SKM-1 (cell line): Measurements from ENCODE around the gene IQSEC1.

ENCODE experiments used
- DNase-seq: peaks from one replicate; lab custom pipeline; 2025; ENCODE audit not compliant: unreplicated experiment; lab: John Stamatoyannopoulos, UW

Gene IQSEC1

DNA sequence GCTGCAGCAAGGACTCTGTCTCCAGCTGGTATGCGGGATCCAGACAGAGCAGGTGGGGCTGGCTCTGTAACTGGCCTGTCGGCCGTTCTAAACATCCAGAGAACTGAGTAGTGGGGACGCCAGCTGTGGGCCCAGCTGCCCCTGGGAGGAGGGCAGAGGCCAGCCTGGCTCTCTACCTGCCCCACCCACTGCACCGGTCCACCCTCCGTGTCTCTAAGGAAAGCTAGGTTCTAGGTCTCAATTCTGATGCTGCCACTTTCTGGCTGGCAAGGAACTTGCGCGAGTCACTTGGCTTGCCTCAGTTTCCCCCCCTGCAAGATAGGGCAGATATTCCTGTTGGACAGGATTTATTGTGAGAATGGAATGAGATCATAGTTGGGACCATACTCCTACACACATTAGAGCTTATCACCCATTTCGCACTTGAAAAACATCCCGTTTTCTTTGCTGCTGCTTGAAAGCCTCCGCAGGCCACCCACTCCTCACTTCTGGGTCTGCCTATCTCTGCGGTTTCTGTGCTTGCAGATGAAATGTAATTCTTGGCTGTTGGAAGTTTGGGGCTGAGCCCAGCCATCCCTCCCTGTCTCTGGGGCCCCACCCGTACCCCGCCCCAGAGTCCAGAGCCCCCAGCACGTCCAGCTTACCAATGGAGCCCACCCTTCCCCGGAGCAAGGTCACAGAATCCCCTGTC is 65.8 kb downstream of the IQSEC1 start:
- no peak for DNase-seq

DNA sequence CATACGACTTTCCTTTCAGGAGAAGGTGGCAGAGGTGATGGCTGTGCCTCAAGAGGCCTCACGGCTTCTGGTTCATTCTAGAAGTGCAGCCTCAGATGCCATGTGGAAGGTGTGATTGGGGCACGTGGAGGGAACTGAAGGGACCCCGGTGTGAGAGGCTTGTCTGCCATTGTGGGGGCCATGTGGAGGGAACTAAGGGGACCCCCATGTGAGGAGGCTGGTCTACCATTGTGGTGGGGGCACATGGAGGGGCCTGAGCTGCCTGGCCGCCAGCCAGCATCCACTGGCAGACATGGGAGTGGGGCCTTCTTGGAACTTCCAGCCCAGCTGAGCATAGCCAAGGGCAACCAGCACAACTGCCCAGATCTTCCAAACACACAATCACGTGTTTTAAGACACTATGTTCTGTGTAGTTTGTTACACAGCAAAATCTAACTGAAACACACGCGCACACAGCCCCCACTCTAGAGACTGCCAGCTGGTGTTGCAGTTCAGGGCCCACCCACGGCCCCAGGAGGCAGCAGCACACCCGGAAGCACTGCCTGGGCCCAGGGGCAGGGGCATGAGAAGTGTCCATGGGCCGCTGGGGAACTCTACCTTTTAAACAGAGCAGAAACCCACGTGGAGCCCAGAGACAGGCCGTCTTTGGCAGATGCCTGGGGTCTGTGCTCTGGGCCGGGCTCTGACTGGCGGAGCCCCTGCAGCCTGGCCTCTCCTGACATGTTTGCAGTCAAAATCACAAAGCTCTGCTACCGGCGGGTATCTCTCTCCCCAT is 66.8 kb downstream of the IQSEC1 start:
- no peak for DNase-seq

DNA sequence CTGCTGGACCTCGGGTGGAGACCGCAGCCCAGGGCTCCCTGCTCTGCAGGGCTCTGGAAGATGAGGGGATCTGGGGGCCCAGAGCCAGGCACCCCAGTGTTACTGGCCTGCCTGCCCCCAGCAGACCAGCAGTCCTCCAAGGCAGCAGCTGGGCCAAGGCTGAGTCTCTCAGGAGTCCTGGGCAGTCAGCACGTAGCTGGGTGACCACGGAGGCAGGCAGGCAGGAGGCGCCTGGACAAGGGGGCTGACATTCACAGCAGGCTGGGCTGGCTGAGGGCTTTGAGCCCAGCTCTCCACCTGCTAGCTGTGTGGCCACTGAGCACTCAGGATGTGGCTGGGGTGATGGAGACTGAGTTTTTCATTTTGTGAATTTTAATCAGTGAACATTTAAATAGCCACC is 67.9 kb downstream of the IQSEC1 start:
- no peak for DNase-seq

DNA sequence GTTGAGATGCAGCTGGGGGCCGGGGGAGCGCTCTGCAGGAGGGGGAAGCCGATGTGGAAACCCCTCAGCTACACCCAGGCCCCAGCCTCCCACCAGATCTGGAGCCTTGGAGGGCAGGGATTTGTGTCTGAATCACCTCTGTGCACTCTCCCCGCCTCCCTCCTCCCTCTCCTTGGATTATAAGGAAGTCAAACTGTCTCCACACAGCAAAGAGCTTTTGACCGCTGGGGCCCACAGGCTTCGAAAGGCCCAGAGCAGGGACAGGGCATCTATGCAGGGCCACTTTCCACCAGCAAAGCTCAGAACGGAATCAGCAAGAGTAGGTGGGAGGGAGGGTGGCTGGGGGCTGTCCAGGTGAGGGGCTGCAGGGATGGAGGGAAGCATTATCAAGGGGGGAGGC is 68.9 kb downstream of the IQSEC1 start:
- peak; percentile 29 for DNase-seq

DNA sequence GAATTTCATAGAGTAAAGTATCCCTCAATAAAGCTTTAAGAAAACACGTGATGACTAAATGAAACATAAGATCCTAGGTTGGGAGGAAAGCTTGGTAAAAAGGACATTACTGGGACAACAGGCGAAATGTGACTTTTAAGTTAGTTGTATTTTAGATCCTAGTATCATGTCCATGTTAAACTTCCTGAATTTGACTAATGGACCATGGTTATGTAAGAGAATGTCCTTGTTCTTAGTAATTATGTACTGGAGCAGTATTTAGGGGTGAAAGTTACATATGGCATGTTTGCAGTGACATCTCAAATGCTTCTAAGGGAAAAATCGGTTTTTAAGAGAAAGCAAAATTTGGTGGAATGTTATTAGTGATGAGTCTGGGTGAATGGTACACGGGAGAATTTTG is 69.6 kb downstream of the IQSEC1 start:
- no peak for DNase-seq

DNA sequence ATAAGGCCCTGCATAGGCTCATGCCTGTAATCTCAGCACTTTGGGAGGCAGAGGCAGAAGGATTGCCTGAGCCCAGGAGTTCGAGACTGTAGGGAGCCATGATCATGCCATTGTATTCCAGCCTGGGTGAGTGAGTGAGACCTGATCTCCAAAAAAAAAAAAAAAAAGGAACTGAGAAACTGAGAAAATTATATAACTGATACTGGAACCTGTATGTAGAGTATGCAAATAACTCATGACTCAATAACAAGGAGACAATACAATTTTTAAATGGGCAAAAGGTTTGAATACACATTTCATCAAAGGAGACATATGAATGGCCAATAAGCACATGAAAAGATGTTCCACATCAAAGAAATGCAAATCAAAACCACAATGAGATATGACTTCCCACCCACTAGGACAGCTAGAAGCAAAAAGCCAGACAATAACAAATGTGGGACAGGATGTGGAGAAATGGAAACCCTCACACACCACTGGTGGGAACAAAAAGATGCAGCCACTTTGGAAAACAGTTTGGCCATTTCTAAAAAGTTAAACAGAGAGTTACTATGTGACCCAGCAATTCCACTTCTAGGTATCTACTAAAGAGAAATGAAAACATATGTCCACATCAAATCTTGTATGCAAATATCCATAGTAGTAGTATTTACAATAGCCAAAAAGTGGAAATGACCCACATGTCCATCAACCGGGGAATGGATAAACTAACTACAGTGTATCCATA is 70.7 kb downstream of the IQSEC1 start:
- DNase-seq, result no peak

DNA sequence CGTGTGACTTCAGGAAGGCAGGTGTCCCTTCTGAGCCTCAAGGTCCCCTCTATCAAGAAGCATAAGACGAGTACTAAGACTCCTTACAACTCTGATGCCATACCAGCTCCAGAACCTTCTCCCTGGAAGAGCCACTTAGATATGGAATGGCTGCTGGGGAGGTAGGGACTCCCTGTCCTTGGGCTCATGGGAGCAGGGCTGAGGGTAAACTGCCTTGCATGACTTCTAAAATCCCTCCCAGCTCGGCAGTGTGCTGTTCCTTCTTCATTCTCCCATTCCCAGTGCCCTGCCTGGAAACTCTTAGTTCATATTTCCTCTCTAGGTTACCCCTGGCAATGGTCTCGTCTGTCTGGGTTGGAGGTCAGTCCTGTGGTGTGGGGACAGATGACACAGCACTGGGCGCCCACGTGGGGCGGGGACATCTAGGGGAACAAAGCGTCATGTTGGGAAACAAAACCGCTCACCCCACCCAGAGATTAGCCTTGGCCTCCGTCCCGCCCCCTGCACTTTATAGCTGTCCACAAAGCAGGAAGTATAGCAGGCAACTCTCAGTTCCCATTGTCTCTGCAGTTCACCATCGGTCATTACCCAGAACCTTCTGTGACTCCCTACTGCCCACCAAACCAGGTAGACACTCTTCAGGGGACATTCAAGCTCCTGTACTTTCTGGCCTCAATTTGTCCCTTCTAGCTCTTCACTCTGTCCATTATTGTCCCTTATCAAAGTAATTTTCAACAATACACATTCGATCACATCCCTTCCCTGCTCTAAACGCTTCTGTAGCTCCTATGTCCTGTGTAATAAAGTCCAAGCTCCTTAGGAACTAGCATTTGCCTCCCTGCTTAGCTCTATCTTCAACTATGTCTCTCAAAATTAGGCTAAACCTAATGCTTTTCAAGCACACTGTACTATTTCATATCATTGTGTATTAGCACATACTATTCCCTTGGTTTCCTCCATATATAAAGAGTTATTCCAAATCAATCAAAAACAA is 73.8 kb downstream of the IQSEC1 start:
- DNase-seq, result peak; percentile 96

DNA sequence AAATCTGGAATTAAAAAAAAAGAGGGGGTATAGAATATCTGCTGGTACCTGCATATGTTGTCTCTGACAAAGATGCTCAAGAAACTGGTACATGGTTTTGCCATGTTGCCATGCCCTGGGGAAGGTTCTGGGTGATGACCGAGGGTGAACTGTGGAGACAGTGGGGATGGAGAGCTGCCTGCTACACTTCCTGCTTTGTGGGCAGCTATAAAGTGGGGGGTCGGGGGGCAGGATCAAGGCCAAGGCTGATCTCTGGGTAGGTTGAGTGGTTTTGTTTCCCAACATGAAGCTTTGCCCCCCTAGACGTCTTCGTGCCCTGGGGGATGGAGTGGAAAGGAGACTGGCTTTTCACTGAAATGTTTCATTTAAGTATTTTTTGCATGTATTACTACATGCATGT is 74.6 kb downstream of the IQSEC1 start:
- DNase-seq, result no peak

DNA sequence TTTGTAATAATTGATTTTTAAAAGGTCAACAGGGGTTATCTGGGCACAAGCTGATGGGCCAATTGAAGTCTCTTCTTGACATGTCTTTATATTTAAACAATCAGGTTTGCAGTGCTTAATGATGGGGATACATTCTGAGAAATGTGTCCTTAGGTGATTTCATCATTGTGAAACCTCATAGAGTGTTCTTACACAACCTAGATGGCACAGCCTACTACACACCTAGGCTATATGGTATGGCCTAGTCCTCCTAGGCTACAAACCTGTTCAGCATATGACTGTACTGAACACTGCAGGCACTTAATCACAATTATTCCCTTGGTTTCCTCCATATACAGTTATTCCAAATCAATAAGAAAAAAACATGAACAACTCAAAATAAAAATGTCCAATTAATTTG is 75.8 kb downstream of the IQSEC1 start:
- DNase-seq, result no peak

DNA sequence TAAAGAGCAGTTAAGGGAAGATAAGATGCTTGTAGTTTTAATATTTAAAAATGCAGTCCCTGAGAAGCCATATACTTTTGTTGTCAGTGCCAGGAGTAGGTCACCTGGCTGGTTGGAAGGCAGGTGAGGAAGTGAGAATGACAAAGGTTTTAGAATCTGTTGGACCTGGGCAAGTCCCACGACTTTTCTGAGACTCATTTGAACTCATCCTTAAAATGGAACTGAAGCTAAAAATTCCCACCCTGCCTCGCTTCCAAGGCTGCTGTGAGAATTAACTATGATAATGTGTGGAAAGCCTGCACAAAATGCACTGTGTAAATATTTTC is 77.1 kb downstream of the IQSEC1 start:
- no peak for DNase-seq

DNA sequence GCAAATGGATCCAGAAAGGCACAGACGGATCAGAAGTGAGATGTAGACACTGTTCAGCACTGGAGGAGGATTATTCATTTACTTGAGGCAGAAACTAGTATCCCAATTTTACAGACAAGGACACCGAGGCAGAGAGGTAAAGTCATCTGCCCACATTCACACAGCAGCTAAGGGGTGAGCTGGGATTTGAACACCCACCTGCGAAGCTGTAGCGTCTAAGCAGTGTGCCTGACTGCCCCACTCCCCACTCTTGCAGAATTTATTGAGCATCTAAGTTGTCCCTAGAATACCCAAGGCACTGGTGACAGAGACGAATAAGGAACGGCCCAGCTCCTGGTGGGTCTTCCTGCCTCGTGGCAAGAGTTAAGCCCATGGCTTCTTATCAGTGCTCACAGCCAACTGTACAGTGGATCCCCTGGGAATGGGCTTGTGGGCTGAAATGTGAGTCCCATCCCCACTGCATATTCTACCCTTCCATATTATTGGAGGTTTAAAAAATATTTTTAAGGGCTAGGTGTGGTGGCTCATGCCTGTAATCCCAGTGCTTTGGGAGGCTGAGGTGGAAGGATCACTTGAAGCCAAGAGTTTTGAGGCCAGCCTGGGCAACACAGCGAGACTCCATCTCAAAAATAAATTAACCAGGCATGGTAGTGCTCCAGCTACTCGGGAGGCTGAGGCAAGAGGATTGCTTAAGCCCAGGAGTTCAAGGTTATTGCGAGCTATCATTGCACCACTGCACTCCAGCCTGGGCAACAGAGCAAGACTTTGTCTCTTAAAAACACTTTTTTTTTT is 77.6 kb downstream of the IQSEC1 start:
- no peak for DNase-seq

DNA sequence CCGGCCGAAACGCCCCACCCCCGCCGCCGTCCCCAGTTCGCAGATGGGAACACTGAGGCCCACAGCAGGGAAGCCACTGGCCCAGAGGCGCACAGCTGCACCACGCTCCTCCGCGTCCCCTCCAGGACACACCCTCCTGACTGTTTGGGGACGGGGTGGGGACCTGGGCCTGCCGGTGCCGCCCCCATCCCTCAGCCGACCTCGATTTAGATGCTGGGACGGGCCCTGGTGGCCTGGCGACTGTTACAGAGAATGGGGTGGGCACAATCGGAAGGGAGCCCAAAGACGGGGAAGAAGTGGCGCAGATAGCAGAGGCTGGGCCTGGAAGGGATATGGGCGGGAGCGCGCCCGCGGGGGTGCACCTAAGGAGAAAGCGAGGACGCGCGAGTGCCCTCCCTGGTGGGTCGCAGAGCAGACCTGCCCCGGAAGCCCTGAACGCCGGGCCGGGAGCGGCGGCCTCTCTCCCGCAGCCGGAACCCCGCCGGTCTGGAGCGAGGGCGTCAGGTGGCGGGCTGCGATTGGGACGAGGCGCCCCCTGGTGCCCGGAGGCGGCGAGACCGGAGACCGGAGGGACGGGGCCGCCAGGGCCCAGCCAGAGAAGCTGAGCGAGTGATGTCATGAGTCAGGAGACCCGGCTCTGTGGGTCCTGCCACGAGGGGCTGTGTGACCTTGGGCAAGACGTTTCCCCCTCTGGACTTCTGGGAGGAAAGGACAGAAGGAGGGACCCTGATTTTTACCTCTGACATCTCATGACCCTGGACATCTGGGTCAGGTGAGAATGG is 78.4 kb downstream of the IQSEC1 start:
- peak; percentile 77 for DNase-seq

DNA sequence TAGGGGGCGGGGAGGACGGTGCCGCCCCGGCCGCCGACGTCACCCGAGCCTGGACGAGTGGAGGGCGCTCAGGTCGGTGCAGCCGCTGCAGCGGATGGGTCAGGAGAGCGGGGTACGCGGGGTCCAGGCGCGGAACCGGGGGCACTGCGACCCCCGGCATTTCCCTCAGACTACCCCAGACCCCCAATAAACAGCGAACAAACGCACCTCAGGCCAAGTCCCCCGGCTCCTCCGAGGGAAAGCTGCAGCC is 78.9 kb downstream of the IQSEC1 start:
- no peak for DNase-seq

DNA sequence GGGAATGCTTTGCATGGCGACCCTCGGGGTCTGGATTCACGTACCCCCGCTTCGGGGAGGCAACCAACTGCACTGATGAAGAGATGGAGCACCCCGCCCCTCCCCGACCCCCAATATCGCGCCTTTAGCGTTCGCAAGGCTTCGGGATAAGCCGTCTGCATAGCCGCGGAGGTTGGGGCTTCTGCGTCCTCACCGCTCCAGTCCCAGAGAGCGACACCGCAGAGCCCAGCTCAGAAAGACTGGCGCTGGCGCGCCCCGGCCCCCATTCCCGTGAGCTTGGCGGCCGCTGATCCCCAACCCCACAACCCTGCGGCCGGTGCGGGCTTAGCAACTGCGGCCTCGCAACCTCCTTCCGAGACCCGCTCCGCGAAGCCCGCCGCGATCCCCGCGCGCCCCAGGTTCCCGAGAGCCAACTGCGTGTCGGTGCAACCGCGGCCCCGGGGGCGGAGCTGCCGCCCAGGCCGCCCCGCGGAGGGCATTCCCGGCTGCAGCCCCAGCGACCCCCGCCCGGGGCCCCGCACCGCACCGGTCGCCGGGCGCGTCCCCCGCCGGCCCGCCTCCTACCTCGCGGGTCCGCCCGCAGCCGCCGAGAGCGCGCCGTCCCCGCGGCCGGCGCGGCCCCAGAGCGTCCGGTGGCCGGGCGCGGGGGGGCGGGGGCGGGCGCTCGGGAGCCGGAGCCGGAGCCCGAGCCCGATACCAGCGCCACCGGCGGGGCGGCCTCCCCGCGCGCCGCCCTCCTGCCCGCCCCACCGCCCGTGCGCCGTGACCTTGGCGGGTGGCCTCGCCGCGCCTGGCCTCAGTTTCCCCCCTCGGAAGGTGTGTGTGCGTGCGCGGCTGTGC is 79.5 kb downstream of the IQSEC1 start:
- DNase-seq, result no peak

DNA sequence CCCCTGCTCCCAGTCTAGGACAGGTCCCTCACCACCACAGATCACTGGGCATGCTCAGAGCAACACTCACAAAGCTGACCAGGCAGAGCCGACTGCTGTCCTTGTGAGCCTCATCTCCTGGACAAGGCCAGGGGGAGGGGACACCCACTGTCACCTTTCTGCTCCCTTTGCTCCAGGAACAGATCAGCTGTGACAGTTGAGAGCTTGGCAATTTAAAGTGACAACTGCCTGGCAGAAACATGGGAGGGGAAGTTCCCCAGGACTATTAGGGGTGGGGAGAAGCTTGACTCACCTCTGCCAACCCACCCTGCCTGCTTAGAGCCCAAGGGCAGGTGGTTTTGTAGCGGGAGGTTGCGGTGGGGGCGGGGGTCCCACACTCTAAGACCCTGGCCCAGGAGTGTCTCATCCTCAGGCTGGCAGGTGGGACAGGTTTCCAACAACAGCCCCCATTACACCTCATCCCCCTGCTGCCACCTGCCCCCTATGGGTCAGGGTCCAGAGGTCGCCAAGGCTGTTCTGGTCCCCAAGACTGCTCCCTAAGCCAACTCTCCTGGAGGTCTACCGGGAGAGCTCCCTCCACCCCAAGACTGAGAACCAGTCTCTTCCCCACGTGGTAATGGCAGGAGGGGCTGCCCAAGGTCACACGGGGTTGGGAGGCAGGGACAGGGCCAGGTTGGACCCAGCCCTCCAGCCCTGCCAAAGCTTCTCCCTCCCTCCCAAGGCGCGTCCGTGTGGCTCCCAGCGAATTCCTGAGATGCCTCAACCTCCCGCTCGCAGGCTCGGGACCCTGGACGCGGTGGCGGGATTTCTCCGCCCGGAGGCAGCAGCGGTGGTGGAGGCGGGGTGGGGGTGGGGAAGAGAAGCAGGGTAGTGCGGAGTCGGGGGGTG is 80.4 kb downstream of the IQSEC1 start:
- no peak for DNase-seq

DNA sequence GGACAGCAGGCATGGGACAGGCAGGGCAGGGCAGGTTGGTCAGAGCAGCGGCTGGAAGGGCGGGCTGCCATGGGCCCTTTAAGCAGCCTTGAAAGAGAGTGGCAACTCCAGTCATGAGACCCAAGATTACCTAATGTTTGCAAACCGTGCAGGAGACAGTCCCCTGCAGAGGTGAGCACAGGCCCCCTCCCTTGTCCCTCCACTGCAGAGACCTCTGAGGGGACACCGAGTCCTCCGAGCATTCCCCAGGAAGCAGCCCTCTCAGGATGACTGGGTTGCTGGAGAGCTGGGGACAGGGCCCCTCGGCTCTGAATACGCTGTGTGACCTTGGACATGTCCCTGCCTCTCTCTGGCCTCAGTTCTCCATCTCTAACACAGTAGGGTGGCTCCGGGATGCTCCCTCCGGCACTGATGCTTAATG is 81.4 kb downstream of the IQSEC1 start:
- no peak for DNase-seq

DNA sequence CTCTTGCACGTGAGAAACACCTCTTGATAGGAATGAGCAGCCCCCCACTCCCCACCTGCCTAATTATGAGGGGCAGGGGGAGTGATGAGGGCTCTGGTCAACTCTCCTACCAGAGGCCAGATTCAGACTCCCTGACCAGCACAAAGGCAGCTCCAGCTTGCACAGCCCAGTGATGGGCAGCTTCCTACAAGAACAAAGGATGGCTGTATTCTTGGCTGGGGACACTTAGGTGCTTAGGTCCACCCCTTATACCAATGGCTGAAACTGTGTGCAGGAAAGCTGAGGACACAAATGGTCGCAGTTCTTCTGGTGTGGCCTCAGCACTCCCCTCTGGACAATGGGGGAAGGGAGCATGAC is 81.8 kb downstream of the IQSEC1 start:
- DNase-seq, result no peak
